IMR-90 (cell line): Measurements from ENCODE around the gene ABL1. TPM values are rescaled to one million over a fixed set of nuclear protein-coding genes. Genes with fewer than 3 reads are reported as not detected.
A peak's percentile ranks its signal among the peaks of the same experiment; 100 is the strongest.

Experiments
- ATAC-seq: fragments of 200-7000 bp; cut with Tn5 transposase; 2 replicates; pipeline ENCODE4 v1.9.1; 2020; ENCODE audit warnings: low read depth, mild to moderate bottlenecking, moderate library complexity
- BruUV-seq: library from RNA; stranded (reverse); fragments of 400-500 nt; replicated peaks from 2 replicates; lab custom pipeline; 2021; lab: Mats Ljungman, UMichigan
- CTCF ChIA-PET: fragments of 300-600 bp; formaldehyde crosslinking; extraction: SDS; loops from one replicate; lab custom pipeline; 2021; ENCODE audit warnings: antibody characterized with exemption; lab: Yijun Ruan, JAX
- POLR2A ChIA-PET: fragments of 300-600 bp; sonication (Branson Sonifier 250); formaldehyde crosslinking; loops from one replicate; lab custom pipeline; 2022; ENCODE audit warnings: antibody characterized with exemption; ENCODE audit not compliant: unreplicated experiment; lab: Charles Lee
- DNase-seq: peaks from one replicate; pipeline ENCODE4 v3.0.0; 2013
- H2AFZ ChIP-seq: replicated peaks from 2 replicates; pipeline ENCODE3; 2013; ENCODE audit warnings: low read length, mild to moderate bottlenecking; ENCODE audit not compliant: poor library complexity
- H2AK5ac ChIP-seq: 2 replicates; pipeline ENCODE4 v1.6.1; 2013; ENCODE audit warnings: low read depth, low read length, inconsistent platforms
- H2AK9ac ChIP-seq: replicated peaks from 2 replicates; pipeline ENCODE3; 2013; ENCODE audit warnings: mild to moderate bottlenecking, low read depth, low read length, moderate library complexity; ENCODE audit not compliant: poor library complexity
- H2BK120ac ChIP-seq: 2 replicates; pipeline ENCODE4 v1.6.1; 2013; ENCODE audit warnings: low read depth, low read length, inconsistent platforms
- H2BK15ac ChIP-seq: 3 replicates; pipeline ENCODE4 v1.6.1; 2013; ENCODE audit warnings: low read depth, low read length, inconsistent platforms
- H2BK20ac ChIP-seq: 2 replicates; pipeline ENCODE4 v1.6.1; 2013; ENCODE audit warnings: low read depth, mild to moderate bottlenecking, inconsistent platforms, low read length, moderate library complexity
- H2BK5ac ChIP-seq: 2 replicates; pipeline ENCODE4 v1.6.1; 2013; ENCODE audit warnings: mild to moderate bottlenecking, low read depth, low read length, inconsistent platforms; ENCODE audit not compliant: poor library complexity, severe bottlenecking
- H3K14ac ChIP-seq: replicated peaks from 2 replicates; pipeline ENCODE4 v1.6.1; 2013; ENCODE audit warnings: low read depth, low read length, inconsistent platforms
- H3K18ac ChIP-seq: 2 replicates; pipeline ENCODE4 v1.6.1; 2013; ENCODE audit warnings: low read depth, low read length, control low read depth
- H3K23ac ChIP-seq: 2 replicates; pipeline ENCODE4 v1.6.1; 2013; ENCODE audit warnings: low read depth, low read length, inconsistent platforms
- H3K27ac ChIP-seq: 2 replicates; pipeline ENCODE4 v1.5.1; 2013; ENCODE audit warnings: mild to moderate bottlenecking, control low read depth, low read length; ENCODE audit not compliant: insufficient read depth
- H3K27me3 ChIP-seq: 2 replicates; pipeline ENCODE4 v1.6.1; 2013; ENCODE audit warnings: low read length; ENCODE audit not compliant: control insufficient read depth, insufficient read depth
- H3K36me3 ChIP-seq: 2 replicates; pipeline ENCODE4 v1.6.1; 2013; ENCODE audit warnings: low read length, mixed read lengths; ENCODE audit not compliant: control insufficient read depth, insufficient read depth
- H3K4ac ChIP-seq: 2 replicates; pipeline ENCODE4 v1.6.1; 2013; ENCODE audit warnings: low read depth, low read length, inconsistent platforms
- H3K4me1 ChIP-seq: 2 replicates; pipeline ENCODE4 v1.6.1; 2013; ENCODE audit warnings: low read length, mixed read lengths; ENCODE audit not compliant: control insufficient read depth, insufficient read depth
- H3K4me2 ChIP-seq: 2 replicates; pipeline ENCODE4 v1.6.1; 2013; ENCODE audit warnings: low read depth, mild to moderate bottlenecking, control low read depth, low read length, moderate library complexity
- H3K4me3 ChIP-seq: 2 replicates; pipeline ENCODE4 v1.5.1; 2013; ENCODE audit warnings: low read depth, mild to moderate bottlenecking, control low read depth, low read length, moderate library complexity; ENCODE audit not compliant: insufficient read depth
- H3K56ac ChIP-seq: 2 replicates; pipeline ENCODE4 v1.6.1; 2013; ENCODE audit warnings: low read length, inconsistent platforms; ENCODE audit not compliant: insufficient read depth; ENCODE audit errors: extremely low read depth
- H3K79me1 ChIP-seq, 2 experiments: 2 replicates each; pipeline ENCODE4 v1.6.1; 2013; ENCODE audit warnings: low read length in 2 of 2, inconsistent platforms in 1 of 2, low read depth in 1 of 2
- H3K9ac ChIP-seq: 2 replicates; pipeline ENCODE4 v1.6.1; 2013; ENCODE audit warnings: low read depth, low read length, control low read depth
- H3K9me1 ChIP-seq: 2 replicates; pipeline ENCODE4 v1.6.1; 2013; ENCODE audit warnings: low read length, inconsistent platforms; ENCODE audit not compliant: insufficient read depth
- H3K9me3 ChIP-seq: 2 replicates; pipeline ENCODE4 v1.6.1; 2013; ENCODE audit warnings: low read length; ENCODE audit not compliant: control insufficient read depth, insufficient read depth
- H4K20me1 ChIP-seq: 2 replicates; pipeline ENCODE4 v1.6.1; 2013; ENCODE audit warnings: low read length, inconsistent platforms; ENCODE audit not compliant: insufficient read depth
- H4K5ac ChIP-seq: 2 replicates; pipeline ENCODE4 v1.6.1; 2013; ENCODE audit warnings: mild to moderate bottlenecking, low read depth, low read length, control low read depth
- H4K8ac ChIP-seq, 2 experiments: 2 replicates each; pipeline ENCODE4 v1.6.1; 2013; ENCODE audit warnings: low read depth in 2 of 2, low read length in 2 of 2, control low read depth in 1 of 2, inconsistent platforms in 1 of 2
- H4K91ac ChIP-seq: 2 replicates; pipeline ENCODE4 v1.6.1; 2013; ENCODE audit warnings: low read depth, low read length, inconsistent platforms; ENCODE audit not compliant: insufficient read depth
- CEBPB ChIP-seq: IDR thresholded peaks from 2 replicates; pipeline ENCODE4 v1.6.1; 2012; ENCODE audit warnings: low read depth, low read length, improper control_type of control experiment
- CHD1 ChIP-seq: IDR thresholded peaks from 2 replicates; pipeline ENCODE4 v1.6.1; 2012; ENCODE audit warnings: low read depth, low read length, improper control_type of control experiment
- CTCF ChIP-seq: conservative IDR thresholded peaks from 2 replicates; pipeline ENCODE4 v1.5.1; 2012; ENCODE audit warnings: mild to moderate bottlenecking, low read depth, low read length, improper control_type of control experiment
- FOS ChIP-seq: fragments of 150-350 bp; IDR thresholded peaks from 2 replicates; pipeline ENCODE4 v1.6.1; 2016; ENCODE audit warnings: low read depth, low read length
- MAFK ChIP-seq: IDR thresholded peaks from 2 replicates; pipeline ENCODE4 v1.6.1; 2012; ENCODE audit warnings: low read depth, low read length, improper control_type of control experiment
- MXI1 ChIP-seq: IDR thresholded peaks from 2 replicates; pipeline ENCODE4 v1.6.1; 2012; ENCODE audit warnings: low read depth, mild to moderate bottlenecking, low read length, moderate library complexity, borderline replicate concordance
- POLR2A ChIP-seq: IDR thresholded peaks from 2 replicates; pipeline ENCODE4 v1.6.1; 2012; ENCODE audit warnings: mild to moderate bottlenecking, low read depth, low read length
- RCOR1 ChIP-seq: IDR thresholded peaks from 2 replicates; pipeline ENCODE4 v1.6.1; 2012; ENCODE audit warnings: mild to moderate bottlenecking, low read length, improper control_type of control experiment; ENCODE audit not compliant: insufficient replicate concordance
- RFX5 ChIP-seq: IDR thresholded peaks from 2 replicates; pipeline ENCODE4 v1.8.0; 2012; ENCODE audit warnings: low read depth, mild to moderate bottlenecking, low read length, moderate library complexity
- SMC3 ChIP-seq: fragments of 150-350 bp; IDR thresholded peaks from 2 replicates; pipeline ENCODE4 v1.6.1; 2016; ENCODE audit warnings: low read depth, mild to moderate bottlenecking, antibody characterized with exemption, low read length, moderate library complexity
- USF2 ChIP-seq: fragments of 150-350 bp; IDR thresholded peaks from 2 replicates; pipeline ENCODE4 v1.6.1; 2017; ENCODE audit warnings: mild to moderate bottlenecking, antibody characterized with exemption, low read length, low read depth
- WGBS, 2 experiments: methylation state at CpG; one replicate each; pipeline versions ENCODE4 v1.1.5 to v1.1.7; 2013; ENCODE audit warnings: missing lambda C conversion rate in 2 of 2; ENCODE audit not compliant: insufficient read length in 1 of 2; ENCODE audit errors: extremely low coverage in 2 of 2; 5-methylcytosine and 5-hydroxymethylcytosine counted together
- dilution Hi-C: fragments of 300-500 bp; cut with HindIII; formaldehyde crosslinking; loops from one replicate; pipeline ENCODE4 v1.14.3; 2018; ENCODE audit warnings: low sequenced_read_pairs; ENCODE audit not compliant: unreplicated experiment
- in situ Hi-C: fragments of 300-500 bp; cut with MboI; formaldehyde crosslinking; loops from 3 replicates; pipeline ENCODE4 v1.14.3; 2019; ENCODE audit warnings: low sequenced_read_pairs, inconsistent platforms, mixed read lengths
- intact Hi-C: fragments of 100-400 bp; cut with micrococcal nuclease; formaldehyde crosslinking; loops from 2 replicates; pipeline ENCODE4 v1.10.0; 2022
- polyA plus RNA-seq, 3 experiments: library from polyadenylated mRNA; depleted of rRNA; stranded (reverse); fragments of >200 nt; gene quantifications; 2 replicates each; pipeline ENCODE4 v1.2.3, GENCODE V29; 2012; ENCODE audit warnings: low replicate concordance in 1 of 3
- total RNA-seq: library from RNA; depleted of rRNA; stranded (reverse); fragments of >200 nt; gene quantifications from 2 replicates; pipeline ENCODE4 v1.2.3, GENCODE V29; 2012
- TF ChIP-seq, protein P1 (sequence below): fragments of 150-350 bp; IDR thresholded peaks from 2 replicates; pipeline ENCODE4 v1.6.1; 2016; ENCODE audit warnings: low read depth, mild to moderate bottlenecking, low read length, moderate library complexity, borderline replicate concordance

ABL1 gene
- total and polyA plus RNA-seq, 2 of the 4 experiments (the other 2 are of a cell fraction), result 33.7 to 49.1 TPM

DNA sequence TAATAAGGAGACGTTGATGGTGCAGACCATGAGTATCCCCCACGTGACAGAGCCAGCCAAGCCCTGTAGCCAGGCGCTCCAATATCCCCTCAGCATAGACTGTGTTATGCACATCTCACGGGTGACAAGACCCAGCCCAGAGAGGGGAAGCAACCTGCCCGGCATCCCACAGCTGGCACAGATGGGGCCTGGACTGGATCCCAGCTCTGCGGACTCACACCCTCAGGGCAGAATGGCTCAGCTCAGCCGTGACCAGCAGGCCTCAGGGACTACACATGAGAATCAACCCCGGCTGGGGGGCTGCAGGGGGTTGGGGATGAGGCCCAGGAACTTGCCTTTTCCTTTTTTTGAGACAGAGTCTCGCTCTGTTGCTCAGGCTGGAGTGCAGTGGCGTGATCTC lies 92.3 kb downstream of the ABL1 start:
- Histone ChIP-seq H3K4me3 (no peak overlapping the region), H3K4ac (peak overlapping the region; percentile 55; the same call in 1 of the 2 replicates), H3K14ac (no peak overlapping the region), H3K56ac (no peak overlapping the region), H3K4me1 (peaks cover 23% of the 10 kb centered on the region), H3K36me3 (no peaks in the 10 kb centered on the region), H2BK20ac (no peak overlapping the region), H4K91ac (no peak overlapping the region), H3K4me2 (no peak overlapping the region), H2AK9ac (no peak overlapping the region), H2BK15ac (no peak overlapping the region), H3K9me3 (no peaks in the 10 kb centered on the region), H2BK120ac (no peak overlapping the region), H4K20me1 (no peaks in the 10 kb centered on the region), H3K9ac (no peak overlapping the region), H3K27ac (no peak overlapping the region), H3K27me3 (no peaks in the 10 kb centered on the region), H2BK5ac (no peak overlapping the region), H2AK5ac (peak overlapping the region; percentile 33), H3K79me1 (no peaks in the 10 kb centered on the region), H4K8ac (no peak overlapping the region; a peak in 1 of 4 replicates), H3K23ac (no peak overlapping the region), H4K5ac (no peak overlapping the region), H2AFZ (no peak overlapping the region), H3K9me1 (peaks cover 6% of the 10 kb centered on the region; the same call in 1 of the 2 replicates), H3K18ac (no peak overlapping the region)
- intact Hi-C loops (no loop called here), in situ Hi-C loops (no loop called here), dilution Hi-C loops (no loop called here)
- ATAC-seq (no peak), DNase-seq (peak; percentile 11)
- ChIA-PET POLR2A (no interaction called here), CTCF (interaction anchor here (0.6 to 0.9 kb wide), 3 partner anchors 9 to 122 kb away, joined by 3 to 4 read pairs (median 4); no protein-coding TSS in a partner anchor)
- TF ChIP-seq CHD1, result no peak
- TF ChIP-seq, protein P1, sequence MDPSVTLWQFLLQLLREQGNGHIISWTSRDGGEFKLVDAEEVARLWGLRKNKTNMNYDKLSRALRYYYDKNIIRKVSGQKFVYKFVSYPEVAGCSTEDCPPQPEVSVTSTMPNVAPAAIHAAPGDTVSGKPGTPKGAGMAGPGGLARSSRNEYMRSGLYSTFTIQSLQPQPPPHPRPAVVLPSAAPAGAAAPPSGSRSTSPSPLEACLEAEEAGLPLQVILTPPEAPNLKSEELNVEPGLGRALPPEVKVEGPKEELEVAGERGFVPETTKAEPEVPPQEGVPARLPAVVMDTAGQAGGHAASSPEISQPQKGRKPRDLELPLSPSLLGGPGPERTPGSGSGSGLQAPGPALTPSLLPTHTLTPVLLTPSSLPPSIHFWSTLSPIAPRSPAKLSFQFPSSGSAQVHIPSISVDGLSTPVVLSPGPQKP, result no peak
- TF ChIP-seq MAFK, result no peak
- TF ChIP-seq FOS, result no peak
- no peak for TF ChIP-seq CEBPB
- TF ChIP-seq RFX5, result no peak
- TF ChIP-seq USF2, result no peak
- no peak for TF ChIP-seq CTCF
- TF ChIP-seq RCOR1, result no peak
- TF ChIP-seq POLR2A, result no peak
- TF ChIP-seq MXI1, result no peak
- no peak for TF ChIP-seq SMC3
- WGBS, 2 experiments, result 76% methylated on average over 3 of the region's 10 CpGs; no CpG with 5 or more reads in 1 of the 2 experiments
- BruUV-seq, result no TSS peak
